NCI-H2227 (cell line): ENCODE measurements around the gene CEP70.
"Not testable (repeated sequence)": the region's sequence is repeated elsewhere in the genome, so short reads cannot be mapped to it uniquely, and the experiment has no call there.

Source experiments
- DNase-seq: peaks from one replicate; lab custom pipeline; 2025; ENCODE audit not compliant: unreplicated experiment; lab: John Stamatoyannopoulos, UW

CEP70 gene

DNA sequence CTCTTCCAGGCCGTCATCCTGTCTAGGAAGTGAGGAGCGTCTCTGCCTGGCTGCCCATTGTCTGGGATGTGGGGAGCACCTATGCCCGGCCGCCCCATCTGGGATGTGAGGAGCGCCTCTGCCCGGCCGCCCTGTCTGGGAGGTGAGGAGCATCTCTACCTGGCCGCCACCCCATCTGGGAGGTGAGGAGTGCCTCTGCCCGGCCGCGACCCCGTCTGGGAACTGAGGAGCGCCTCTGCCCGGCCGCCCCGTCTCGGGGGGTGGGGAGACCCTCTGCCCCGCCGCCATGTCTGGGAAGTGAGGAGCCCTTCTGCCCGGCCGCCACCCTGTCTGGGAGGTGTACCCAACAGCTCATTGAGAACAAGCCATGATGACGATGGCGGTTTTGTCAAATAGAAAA lies 72.6 kb downstream of the CEP70 start:
- not testable (repeated sequence) for DNase-seq

DNA sequence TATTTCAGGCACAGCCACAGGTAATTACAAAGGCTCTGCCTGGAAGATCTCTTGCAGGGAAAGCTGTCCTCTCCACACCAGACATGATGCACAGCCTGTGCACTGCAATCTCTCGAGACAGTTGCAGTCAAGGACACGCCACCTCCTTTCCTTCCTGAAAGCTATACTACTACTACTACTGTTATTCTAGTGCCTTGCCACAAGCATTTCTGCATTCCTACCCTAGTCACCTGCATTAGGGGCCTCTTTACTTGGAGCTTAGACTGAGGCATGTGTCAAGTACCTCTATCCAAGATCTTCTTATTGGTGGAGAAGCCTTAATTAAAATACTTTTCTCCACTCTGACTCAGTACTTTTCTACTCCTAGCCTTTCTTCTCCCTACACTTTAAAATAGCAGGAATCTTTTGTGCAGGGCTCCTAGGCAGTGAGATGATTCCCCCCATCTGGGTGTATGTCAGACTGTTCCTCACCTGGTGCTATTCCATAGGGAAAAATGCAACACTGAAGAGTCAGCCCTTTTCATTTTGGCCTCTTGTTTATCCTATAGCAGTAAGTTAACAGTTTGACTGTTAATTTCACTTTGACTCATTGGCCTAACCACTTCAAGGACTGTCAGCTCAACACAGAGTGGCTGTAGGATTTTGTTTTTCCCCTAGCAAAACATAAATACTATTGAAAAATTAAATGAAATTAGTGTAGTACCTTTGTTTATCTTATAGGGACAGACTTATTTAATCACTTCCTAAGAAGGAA lies 80.8 kb downstream of the CEP70 start:
- no peak for DNase-seq

DNA sequence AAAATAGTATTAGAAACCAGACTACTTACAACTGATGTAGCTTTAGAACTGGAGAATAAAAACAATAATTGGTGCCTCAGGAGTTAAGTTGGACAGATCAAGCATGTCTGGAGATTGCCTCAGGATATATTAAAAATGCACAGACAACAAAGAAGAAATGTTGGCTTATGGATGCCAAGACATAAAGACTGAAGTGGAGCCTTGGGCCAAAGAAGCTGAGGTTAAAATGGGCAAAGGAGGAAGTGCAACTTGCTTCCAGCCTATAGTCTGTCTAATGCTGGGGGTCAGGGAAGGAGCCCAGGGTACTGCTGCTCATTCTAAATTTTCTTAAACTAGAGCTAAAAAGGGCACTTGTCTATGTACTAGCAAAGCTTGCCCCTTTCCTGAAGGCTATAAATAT lies 82.1 kb downstream of the CEP70 start:
- no peak for DNase-seq

DNA sequence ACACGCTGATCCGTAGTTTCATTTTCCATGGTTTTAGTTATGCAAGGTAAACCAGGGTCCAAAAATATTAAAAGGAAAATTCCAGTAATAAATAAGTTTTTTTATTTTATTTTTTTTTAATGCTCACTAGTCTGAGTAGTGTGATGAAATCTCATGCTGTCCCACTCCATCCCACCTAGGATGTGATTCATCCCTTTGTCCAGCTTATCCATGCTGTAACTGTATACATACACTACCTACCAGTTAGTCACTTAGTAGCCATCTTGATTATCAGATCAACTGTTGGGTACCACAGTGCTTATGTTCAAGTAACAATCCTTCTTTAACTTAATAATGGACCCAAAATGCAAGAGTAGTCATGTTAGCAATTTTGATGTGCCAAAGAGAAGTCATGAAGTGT lies 84.5 kb downstream of the CEP70 start:
- no peak for DNase-seq

DNA sequence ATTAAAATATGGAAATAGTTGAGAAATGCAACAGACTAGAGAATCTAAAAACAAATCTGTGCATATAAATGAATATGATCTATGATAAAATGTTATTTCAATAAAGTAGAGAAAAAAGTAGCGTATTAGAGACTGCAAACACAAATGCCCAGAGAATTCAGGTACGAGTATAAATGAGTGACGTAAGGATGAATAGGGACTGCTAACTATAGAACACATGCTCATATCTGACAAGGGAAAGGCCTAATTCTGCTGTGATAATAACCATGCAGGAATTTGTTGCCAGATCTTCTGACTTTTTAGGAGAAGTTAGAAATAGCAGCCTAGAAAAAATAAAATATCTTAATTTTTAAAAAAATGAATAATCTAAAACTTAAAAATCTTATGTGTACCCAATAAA lies 86.5 kb downstream of the CEP70 start:
- no peak for DNase-seq

DNA sequence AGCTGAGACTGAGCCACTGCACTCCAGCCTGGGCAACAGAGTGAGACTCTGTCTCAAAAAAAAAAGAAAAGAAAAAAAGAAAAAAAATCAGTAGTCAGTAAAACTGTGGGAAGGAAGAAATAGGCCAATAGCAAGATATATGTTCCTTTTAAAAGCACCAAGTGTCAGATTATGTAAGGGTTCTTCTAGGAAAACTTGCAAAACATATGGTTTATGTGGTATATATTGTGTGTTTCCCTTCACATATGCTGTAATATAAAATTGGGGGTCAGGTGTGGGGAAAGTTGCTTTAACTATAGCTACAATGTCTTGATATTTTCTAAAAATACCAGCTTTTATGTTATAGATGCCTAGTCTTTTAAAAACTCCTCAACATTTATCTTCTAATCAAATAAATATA lies 95.1 kb downstream of the CEP70 start:
- no peak for DNase-seq

DNA sequence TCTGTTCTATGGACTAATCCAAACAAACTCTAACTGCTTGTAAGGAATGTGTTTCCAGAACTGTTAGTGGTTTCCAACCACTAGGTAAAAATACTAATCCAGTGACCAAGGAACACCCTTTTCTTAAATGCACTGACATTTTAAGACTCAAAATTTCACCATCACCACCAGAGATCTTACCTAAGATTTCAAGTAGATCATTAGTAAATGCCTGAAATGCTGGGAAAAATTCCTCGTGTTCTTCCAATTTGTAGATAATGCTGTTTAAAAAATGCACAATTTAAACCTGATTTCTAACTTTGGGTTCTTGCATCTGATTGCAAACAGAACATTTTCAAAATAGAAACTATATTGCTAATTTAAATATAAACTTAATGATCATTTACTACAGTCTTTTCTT lies 96.2 kb downstream of the CEP70 start:
- DNase-seq: no peak

DNA sequence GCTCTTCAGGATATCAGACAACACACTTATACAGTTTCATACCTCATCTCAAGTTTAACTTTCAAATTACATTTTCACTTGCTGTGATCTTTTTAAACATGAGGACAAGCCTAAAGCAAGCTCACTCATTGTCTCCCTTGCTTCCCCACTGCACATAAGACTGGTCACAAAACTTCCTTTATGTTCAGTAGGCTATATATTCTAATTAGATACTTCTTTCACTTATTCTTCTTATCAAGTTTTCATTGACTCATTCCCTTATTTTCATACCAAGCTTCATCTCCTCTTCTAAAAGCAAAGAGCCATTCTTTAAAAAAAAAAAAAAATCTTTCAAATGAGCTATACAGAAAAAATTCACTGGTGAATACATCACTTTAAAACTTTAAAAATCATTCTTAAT lies 97.0 kb downstream of the CEP70 start:
- DNase-seq: no peak

DNA sequence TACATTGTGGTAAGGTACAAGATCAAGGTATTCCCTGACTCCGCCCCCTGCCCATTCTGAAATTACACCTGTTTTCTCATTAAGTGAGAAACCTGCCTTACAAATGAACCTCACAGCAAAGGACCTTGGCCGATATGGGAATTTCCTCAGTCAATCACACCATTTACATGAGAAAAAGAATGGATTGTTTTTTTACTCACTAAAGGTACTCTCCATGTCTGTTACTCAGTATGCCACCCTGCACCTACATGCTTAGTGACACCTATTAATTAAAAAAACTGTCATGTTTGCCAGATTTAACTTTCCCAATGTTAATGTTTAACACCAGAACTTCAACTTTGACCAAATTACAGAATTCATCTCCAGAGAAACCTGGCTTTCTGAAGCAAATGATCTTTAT lies 97.6 kb downstream of the CEP70 start:
- no peak for DNase-seq

DNA sequence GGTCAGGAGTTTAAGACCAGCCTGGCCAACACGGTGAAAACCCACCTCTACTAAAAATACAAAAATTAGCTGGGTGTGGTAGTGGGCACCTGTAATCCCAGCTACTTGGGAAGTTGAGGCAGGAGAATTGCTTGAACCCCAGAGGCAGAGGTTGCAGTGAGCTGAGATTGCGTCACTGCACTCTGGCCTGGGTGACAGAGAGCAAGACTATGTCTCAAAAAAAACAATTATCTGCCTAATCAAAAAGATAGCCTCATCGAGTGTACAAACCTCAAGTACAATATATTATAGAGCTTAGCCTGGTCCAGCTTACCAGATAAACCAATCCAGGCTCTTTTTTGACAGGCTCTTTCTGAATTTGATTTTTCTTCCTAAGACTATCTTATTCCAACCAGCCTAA lies 98.4 kb downstream of the CEP70 start:
- not testable (repeated sequence) for DNase-seq

DNA sequence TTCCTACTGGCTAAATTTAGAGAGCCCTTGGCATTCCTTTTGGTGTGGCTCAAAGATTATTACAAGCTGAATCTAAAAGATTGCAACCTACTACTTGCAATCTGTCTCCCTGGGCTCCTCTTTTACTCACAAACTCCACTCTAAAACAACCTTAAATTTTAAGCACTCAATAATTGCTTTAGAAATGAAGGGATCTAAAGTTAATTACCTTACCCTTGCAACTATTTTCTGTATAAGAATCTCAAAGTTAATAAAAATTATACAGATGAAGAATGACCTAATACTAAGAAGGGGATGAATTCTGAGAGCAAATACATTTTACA lies 99.5 kb downstream of the CEP70 start:
- no peak for DNase-seq

DNA sequence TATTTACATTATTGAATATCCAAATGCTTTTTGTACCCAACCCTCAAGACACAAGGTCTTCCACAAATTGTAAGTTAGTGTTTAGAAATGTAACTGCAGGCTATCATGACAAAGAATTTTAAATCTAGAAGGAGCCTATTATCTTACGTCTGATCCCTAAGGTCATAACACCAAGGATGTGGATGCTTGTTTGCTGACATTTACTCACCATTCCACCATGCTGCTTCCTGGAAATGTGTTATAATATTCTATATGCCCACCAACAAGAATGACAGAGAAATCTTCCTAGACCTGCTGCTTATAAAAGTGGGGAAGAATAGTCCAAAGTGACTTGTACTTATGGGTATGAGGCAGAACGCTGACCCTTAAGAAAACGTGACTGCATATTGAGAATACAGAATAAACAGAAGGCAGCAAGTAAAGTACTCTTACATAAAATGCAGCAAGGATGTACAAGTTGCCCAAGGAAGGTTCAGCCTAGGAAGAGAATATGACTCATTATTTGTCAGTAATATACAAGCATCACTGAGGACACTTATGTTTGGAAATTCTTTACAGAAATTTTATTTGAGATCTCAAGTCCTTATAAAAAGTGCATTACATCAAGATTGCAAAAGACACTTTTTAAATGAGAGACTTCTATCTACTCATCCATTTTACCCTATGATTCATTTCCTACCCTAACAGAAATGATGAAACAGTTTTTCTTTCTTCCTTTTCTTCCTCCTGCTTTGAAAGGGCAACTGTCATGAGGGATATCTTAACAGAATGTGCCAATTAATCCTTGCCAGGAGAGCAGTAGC lies 100.1 kb downstream of the CEP70 start:
- no peak for DNase-seq

DNA sequence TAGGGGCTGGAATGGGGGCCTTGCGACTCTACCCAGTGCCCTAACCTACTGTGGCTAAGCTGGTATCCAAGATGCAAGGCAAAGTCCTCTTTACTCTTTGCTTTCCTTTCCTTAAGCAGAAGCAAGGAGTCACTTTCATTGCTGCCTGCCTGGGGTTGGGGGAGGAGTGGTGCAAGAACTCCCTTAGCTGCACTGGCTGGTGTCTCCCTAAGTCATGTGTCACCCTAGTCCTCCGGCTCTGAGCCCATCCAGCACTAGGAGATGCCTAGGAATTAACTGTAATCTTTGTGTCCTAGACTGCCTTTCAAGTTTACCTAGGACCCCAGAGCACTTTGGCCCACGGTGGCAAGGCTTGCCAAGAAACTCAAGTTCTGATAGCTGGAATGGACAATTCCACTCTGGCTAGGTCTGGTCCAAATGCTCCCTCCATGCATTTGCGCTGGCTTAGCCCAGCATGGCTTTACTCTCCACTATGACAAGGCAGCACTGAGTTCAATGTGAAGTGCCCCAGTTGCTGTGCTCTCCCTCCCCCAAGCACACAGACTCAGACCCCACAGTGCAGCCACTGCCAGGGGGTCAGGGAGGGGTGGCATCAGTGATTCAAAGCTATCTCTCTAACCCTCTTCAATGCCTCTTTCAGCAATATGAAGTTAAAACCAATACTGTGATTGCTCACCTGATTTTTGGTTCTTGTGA lies 100.9 kb downstream of the CEP70 start:
- DNase-seq: no peak

DNA sequence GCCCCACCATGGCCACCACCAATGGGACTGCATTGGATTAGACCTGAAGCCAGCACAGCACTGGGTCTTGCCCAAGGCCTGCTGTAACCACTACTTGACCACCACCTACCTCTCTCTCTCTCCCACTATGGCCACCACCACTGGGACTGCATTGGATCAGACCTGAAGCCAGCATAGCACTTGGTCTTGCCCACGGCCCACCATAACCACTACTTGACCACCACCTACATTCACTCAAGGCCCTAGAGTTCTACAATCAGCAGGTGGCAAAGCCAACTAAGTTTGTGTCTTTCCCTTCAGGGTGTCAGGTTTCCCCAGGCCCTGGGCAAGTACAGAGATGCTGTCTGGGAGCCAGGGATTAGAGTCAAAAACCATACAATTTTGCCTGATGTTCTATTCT lies 102.1 kb downstream of the CEP70 start:
- no peak for DNase-seq

DNA sequence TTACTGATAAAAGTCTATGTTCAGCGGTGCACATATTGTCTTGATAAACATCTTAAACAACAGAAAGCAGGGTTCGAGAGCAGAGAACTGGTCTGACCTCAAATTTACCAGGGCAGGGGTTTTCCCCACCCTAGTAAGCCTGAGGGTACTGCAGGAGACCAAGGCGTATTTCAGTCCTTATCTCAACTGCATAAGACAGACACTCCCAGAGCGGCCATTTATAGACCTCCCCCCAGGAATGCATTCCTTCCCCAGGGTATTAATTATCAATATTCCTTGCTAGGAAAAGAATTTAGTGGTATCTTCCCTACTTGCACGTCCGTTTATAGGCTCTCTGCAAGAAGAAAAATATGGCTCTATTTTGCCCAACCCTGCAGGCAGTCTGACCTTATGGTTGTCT lies 107.5 kb downstream of the CEP70 start:
- DNase-seq: not testable (repeated sequence)

DNA sequence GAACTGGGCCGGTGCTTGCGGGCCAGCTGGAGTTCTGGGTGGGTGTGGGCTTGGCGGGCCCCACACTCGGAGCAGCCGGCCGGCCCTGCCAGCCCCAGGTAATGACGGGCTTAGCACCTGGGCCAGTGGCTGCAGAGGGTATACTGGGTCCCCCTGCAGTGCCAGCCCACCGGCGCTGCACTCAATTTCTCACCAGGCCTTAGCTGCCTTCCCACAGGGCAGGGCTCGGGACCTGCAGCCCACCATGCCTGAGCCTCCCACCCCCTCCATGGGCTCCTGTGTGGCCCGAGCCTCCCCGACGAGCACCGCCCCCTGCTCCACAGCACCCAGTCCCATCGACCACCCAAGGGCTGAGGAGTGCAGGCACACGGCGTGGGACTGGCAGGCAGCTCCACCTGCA lies 109.4 kb downstream of the CEP70 start:
- DNase-seq: not testable (repeated sequence)

DNA sequence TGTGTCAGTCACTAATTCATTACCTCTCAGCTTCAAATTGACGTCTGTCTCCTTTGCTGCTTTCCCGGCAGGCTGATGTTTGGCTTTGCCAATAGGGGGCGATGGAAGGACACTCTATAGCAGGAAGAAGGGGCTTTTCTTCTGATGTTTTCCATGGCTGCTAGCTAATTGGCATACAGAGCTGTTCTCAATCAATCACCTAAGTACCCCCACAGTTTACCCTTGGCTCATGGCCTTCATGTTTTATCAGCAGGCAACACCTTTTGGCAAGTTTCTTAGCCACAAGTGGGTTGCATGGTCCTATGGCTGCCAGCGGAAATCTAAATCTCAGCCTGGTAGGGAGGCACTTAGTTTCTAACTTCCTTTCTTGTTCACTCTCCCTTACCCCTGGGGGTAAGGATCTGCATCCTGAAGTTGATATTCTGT lies 114.6 kb downstream of the CEP70 start:
- peak; percentile 33 for DNase-seq

DNA sequence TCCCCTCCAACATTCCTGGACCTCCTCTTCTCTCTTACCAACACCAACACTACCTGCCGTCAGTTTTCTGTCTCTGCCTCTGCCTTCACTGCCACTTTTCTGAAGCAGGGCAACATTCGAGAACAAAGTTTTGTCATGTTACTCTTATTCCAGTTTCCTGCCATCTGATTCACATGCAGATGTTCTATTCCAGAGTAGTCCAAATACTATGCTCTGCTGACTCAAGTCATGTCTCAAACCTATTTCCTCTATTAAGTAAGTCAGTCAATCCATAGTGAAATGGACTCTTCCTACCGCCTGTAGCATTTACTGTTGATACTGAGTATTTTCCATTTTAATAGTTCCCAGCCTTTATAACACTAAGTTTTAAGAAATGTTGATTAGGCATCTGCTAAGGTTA lies 116.3 kb downstream of the CEP70 start:
- no peak for DNase-seq

DNA sequence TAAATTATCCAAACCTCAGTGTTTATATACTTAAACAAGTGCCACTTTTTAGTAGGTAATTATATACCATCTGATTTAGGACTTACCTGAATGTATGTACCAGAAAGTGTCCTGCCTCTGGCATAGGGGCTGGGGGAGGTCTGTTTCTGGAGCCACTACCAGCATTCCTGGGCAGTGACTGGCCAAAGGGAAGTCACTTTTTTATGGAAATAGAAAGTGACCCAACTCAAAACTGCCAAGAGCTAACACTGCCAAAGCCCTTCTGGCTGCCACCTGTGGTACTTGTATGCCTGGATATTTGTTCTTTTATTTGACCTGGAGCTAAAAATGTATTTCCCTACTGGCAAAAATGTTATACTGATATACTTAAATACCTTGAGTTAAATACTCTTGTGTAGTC lies 116.9 kb downstream of the CEP70 start:
- DNase-seq: no peak

DNA sequence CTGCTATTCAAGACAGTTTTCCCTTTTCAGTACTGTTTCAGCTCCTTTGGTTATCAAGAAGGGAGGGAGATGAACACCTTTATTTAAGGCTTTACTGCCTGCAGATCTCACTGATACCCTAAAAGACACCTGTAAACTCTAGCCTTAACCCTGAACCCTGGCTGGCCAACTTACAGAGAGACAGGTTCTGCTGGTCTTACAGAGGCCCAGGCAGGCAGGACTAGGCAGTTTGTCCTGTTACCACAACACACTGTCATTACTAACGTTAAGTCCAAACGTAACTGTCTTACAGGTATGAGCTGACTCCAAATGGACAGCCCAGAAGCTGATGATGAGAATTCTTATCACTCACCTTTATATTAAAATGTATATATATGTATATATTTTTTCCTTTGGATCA lies 117.5 kb downstream of the CEP70 start:
- no peak for DNase-seq

DNA sequence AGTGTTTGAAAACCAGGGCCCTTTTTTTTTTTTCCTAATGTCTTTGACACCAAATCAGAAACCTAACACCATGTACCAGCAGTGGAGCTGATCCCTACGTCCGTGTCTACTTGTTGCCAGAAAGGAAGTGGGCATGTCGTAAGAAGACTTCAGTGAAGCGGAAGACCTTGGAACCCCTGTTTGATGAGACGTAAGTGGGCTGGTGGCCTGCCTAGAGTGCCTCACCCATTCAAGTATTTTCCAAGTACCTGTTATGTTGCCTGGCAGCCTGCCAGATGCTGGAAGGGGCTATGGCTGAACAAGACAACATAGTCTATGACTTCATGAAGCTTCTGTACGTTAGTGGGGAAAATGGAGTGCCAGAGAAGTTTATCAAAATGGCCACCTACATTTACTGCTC lies 119.9 kb downstream of the CEP70 start:
- peak; percentile 51 for DNase-seq

DNA sequence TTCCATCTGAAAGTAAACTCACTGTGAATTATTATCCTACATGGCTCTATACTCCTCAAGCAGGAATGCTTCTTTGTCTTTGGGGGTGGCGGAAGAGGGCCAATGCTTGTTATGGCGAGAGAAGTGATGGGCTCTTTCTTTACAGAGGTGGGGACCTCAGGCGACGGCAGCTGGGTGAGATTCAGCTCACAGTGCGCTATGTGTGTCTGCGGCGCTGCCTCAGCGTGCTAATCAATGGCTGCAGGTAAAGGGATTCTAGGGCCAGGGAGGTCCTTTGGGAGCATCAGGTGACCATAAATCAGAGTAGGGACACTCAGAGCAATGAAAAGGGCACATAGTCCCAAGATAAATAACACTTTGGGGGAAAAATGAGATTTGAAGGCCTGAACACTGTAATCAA lies 120.7 kb downstream of the CEP70 start:
- peak; percentile 65 for DNase-seq
